GM21360 (cell line): ENCODE data around the gene CELSR1.

ENCODE experiments used
- ATAC-seq: cut with Tn5 transposase; IDR thresholded peaks from one replicate; pipeline ENCODE4 v1.9.1; 2021; ENCODE audit warnings: mild to moderate bottlenecking, moderate library complexity; ENCODE audit not compliant: unreplicated experiment

CELSR1 gene

DNA sequence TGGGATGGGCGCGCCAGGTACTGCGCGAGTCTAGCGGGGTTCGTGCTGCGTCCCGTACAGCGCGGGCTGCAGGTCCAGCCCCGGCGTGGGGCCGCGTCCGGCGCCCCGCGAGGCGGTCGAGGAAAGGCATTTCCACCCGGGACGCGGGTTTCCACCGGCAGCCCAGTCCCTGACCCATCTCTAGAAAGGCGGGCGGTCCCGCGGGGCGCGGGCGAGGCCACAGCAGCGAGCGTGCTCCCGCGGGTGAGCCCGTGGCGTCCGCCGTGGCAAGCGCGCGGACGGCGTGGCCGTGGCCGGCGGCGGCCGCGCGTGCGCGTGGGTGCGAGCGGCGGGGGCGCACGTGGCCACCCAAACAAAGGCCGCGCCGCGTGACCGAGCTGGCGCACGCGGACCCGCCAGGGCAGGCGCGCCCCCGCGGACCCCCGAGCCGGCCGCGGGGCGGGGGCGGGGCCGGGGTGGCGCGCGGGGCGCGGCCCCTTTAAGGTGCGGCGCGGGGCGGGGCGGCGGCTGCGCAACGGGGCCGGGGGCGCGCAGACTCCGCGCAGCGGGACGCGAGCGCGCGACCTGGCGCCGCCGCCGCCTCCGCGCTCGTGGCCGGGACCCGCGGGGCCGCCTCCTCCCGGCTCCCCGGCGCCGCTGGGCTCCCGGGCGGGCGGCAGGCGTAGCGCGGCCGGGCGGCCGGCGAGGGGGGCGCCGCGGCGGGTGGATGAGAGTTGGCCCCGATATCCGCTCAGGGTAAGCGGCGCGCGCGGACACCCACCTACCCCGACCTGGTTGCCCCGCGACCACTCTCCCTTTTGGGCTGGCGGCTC lies 39.3 kb upstream of the CELSR1 start:
- no peak for ATAC-seq

DNA sequence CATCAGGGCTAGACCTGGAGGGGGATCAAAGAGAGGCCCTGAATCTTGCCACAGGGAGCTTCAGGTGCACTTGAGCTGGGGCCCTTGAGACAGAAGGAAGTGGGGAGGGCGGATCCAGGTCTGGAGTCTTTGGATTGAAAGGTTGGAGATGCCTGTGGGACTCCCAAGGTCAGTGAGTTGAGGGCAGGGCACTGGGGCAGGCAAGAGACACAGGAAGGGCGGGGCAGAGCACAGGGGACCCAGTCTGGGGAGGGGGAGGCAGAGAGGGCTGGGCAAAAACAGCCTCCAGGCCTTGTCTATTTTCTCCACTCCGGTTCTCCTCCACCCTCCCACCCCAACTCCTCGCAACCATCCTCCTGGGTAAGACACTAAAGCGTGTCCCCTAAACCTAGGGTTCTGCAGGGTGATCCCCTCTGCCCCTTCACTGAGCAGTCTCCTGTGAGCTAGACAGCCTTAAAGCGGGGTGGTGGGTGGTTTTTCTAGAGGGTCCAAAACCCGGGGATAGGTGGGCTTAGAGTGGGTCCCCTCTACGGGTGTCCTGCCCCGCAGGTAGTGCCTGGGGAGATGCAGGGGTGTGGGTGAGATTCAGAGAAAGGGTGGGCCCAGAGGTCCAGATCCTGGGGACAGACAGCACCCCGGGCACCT lies 38.6 kb upstream of the CELSR1 start:
- no peak for ATAC-seq

DNA sequence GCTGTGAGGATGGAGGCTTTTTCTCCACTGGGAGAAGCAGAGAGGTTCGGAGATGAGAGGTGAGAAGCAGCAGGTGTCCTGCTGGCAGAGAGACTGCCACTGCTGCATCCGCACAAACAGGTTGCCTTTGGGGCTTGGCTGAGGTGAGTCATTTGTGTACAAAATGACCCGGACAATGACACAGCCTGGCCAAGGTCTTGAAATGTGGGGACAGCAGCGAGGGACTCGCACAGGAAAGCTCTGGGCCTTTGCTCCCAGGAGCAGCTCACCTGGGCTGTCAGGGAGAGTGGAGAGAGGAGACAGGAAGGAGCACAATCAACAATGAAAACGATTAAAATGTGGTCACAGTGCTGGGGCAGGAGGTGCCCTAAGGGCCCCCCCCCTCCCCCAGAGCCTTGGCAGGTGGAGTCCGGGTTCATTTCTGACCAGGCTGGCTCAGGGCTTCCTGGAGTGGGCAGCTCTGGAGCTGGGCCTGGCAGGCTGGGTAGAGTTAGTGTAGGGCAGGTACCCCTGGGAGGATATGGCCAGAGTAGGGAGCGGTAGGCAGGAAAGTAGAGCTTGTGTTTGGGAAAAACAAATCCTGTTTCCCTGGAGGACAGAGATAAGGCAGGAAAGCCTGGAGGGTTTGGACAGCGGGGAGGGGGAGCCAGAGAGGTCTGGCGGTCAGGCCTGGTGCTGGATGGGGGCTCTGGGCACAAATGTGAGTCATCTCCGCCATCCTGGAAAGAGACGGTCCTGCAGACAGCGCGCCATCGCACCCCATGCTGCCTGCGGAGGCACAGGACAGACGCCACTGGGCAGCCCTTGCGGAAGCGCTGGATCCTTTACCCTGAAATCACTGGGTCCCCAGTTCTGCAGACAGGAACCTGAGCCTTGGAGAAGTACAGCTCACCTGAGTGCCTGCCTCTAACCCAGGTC lies 37.8 kb upstream of the CELSR1 start:
- ATAC-seq: no peak

DNA sequence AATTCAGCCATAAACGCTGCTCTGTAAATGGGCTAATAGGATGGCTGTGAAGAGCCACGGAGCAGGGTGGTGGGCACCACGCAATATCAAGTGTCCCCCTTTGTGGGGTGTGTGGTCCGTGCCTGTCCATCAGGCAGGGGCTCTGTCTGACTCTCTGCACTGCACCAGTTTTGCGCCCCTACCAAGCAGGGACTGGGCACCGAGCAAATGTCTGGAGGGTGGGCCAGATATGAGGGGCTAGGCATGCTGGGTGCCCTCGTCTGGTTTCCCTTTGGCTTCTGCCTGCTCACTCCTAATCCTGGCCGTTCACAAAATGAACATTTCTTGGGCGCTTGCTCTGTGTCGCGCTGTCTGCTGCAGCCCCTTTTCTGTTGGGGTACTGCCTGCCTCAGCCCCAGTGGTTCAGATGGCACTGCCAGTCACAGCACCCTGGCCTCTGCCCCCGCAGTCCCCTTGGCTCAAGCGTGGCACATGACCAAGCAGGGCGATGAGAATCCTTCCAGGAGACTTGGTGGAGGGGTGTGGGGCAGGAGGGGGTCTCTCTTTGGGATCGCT lies 37.1 kb upstream of the CELSR1 start:
- no peak for ATAC-seq

DNA sequence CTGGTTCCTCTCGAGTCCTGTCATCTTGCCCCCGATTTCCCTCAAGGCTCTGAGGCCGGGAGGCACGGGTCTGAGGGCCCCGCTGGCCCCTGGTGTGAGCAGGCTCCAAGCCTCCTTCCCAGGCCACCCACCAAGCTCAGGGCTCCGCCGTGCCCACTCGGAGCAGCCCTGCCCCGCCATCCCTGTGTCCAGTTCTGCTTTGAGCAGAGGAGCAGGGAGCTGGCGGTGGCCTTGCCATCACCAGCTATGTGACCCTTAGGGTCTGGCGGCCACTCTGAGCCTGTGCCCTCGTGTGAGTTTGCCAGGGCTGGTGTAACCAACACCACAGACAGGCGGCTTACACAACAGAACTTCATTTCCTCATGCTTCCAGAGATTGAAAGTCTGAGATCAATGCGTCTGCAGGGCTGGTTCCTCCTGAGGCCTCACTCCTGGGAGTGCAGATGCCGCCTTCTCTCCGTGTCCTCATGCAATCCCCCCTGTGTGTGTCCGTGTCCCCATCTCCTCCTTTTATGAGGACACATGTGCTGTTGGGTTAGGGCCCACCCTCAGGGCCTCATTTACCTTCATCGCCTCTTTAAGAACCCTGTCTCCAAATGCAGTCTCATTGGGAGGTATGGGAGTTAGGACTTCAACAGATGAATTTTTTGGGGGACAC lies 36.5 kb upstream of the CELSR1 start:
- ATAC-seq: no peak

DNA sequence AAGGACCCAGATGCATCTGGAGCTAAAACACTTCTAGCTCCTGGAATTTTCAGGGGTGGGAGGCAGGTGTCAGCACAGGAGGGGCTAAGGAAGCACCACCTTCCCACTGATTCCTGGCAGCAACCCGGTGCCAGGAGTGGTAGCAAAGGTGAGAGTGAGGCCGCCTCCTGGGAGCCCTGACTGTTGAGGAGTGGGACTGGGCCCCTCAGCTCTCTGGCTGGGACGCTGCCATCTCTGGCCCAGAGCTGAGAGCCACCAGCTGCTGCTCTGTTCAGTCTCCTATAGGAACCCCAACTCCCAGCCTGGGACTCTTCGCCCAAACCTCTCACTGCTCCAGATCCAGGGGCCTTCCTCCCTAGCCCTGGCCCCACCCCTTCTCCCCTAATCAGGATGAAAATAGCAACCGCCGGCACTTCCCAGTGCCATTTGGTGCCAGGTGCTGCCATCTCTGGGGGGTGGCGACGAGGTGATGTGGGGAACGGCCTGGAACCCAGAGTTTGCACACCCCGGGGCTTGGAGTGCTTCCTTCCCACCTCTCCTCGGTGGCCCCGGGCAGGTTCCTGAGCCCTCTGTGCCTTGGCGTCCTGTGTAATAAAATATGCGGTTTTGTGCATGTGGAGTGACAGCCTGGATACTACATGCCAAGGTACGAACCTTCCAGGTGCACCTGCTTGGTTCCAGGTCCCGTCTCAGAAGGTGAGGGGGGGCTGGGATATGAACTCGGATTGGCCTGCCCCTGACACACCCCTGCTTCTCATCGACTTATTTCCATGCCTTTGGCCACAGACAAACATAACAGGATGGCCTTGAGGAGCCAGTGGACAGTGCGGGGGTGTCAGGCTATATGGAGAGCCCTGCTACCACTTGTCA lies 35.7 kb upstream of the CELSR1 start:
- no peak for ATAC-seq

DNA sequence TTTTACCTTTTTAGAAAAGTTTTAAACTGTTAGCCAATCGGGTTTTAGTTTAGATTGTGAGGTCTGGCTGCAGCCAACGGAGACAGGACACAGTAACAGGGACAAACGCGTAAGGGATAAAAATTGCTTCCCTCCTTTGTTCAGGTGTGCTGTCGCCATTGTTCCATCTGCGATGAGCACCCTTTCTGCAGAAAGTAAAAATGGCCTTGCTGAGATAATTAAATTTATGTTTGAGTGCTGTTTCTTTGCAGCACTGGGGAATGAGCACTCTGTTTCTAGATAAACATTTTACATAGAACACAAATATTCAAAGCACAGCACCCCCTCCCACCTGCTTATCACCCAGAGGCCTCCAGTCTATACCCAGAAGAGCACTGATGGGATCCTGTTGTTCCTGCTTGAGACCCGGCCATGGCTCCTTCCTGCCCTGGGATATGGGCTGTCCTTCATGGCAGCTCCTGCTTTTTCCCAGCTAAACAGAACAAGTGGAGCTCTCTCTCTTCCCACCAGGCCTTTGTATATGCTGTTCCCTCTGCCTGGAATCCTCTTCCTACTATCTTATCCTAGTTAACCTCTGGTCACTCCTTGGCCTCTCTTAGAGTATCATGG lies 34.3 kb upstream of the CELSR1 start:
- ATAC-seq: no peak

DNA sequence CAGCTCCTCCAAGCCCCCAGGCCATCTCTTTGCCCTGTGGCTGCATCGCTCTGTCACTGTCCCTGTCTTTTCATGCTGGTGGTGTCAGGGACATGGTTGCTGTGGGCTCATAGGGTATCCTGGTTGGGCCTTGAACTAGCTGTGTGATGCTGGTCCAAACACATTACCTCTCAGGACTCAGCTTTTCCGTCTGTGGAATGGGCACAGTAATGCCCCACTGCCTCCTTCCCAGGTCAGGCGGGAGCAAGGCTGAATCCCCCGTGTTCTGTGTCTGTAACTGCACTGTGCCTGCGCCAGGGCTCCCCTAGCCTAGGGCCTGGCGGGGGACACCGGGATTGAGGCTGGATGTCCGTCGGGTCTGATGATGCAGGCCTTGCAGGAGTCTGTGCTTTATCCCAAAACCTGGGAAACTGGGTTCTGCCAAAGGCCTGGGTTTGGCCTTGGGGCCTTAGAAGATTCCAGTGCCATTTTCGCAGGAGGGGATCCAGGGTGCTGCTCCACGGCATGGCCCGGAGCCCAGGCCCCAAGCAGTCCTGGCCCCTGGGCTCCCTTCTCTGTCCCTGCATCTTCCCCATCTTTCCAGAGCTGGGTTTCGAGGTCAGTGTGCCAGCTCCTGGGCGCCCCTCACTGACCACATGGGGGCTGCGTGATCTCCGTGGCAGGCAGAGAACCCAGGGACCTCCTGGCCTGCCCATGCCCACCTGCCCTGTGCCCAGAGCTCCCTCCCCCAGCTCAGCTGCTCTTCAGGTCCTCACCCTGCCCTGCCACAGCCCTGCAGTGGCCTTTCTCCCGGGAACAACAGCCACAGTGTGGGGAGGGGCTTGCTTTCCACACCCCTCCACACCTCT lies 32.7 kb upstream of the CELSR1 start:
- ATAC-seq: no peak

DNA sequence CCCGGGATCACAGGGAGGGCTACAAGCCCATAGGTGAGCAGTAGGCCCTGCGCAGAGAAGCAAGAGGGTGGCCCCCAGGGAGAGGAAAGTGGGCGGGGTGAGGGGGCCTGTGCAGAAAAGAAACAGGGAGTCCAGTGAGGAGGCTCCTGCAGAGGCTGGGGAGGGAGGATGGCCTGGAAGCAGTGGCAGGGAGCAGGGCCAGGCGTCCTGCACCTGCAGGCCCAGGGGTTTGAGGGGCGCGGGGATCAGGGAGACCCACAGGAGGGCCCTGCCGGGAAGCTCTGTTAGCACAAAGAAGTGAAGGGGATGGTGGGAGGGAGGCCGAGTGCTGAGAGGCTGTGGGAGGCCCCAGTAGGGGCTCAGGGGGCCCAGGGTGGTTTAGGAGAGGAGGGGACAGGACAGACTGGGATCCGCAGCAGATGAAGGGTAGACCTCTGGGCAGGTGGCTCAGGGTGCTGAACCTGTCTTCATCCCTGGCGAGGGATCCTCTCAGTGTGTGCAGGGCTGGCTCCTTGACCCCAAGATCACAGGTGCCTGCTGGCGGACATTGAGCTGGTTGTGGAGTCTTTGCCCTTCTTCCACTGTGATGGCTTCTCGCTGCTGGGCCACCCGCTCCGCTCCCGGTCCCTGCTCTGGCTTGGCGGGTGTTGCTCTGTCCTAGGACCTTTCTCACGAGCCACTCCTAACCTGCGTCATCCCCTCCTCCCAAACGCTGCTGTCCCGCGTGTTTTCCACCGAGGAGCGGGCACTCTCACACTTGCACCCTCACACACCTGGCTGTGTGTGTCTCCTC lies 31.8 kb upstream of the CELSR1 start:
- ATAC-seq: no peak

DNA sequence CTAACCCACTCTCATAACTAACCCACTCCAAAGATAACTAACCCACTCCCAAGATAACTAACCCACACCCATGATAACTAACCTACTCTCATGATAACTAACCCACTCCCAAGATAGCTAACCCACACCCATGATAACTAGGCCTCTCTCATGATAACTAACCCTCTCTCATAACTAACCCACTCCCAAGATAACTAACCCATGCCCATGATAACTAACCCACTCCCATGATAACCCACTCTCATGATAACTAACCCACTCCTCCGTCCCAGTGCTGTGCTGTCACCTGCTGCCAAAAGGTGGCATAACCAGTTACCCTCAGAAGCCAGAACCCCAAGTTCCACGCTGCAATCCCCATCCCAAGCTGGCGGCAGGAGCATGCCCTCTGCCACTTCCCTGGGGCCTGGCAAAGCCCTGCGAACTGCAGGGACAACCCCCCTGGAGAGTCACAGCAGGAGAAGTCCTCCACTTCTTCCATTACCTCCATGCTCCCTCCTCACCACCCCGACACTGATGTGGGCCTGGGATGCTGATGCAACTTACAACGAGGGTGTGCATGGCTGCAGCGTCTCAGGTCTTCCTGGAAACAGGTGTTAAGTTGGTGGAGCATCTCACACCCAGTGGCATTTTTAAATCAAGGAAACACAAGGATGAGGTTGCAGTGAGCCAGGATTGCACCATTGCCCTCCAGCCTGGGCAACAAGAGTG lies 30.8 kb upstream of the CELSR1 start:
- ATAC-seq: no peak

DNA sequence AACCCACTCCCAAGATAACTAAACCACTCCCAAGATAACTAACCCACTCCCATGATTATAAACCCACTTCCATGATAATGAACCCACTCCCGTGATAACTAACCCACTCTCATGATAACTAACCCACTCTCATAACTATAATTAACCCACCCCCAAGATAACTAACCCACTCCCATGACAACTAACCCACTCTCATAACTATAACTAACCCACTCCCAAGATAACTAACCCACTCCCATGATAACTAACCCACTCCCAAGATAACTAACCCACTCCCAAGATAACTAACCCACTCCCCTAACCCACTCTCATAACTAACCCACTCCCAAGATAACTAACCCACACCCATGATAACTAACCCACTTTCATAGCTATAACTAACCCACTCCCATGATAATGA lies 30.1 kb upstream of the CELSR1 start:
- no peak for ATAC-seq

DNA sequence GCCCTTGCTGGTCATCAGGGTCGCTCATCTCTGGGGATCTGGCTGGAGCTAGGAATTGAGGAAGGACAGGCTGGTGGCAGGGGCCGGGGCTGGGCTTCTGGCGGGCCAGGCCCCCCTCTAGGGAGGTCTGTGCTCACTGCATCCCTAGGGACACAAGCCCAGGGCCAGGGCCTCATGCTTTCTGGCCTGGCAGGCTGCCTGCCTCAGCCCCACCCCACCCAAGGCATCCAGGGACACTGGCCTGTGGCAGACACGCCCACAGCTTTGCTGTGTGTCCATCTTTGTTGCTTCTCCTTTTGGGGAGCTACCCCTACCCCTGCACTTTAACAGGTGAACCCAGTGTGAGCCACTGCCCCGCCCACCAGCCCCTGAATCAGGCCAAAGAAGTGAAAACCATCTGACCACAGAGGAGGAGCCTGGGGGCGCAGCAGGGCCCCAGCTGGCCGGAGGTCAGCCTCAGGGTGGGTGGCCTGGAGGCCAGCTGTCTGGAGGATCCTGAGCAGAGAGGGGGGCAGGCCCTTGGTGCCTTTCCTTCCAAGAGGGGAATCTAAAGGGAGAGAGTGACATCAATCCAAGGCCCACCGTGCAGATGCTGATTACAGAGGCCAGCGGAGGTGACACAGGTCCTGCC lies 26.8 kb upstream of the CELSR1 start:
- no peak for ATAC-seq

DNA sequence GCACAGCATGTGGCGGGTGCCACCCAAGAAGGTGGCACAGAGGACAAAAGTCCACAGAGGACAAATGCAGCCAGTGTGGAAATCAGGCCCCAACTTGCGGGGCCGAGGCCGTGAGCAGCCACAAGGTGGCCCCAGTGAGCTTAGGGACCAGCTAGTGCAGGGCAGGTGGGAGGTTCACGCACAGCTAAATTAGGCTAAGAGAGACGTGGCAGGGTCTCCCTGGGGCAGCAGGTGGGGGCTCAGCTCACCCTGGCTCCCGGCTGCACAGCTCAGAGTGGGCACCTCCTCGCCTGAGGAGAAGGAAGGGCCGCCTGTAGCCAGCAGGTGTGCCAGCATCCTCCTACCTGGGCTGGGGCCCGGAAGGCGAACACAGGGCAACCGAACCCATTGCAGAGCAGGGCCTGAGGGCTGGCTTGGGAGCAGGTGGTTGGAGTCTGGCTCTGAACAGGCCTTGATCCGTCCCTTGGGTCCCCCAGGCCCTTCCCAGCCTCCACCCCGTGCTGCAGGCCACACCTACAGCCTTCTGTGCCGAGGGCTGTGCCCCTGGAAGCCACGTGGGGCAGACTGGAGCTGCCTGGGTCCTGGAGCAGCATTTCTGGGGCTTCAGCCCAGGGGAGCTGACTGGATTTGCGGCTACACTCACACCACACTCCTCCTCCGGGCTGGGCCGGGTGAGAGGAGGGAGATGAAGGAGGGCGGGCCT lies 26.1 kb upstream of the CELSR1 start:
- no peak for ATAC-seq

DNA sequence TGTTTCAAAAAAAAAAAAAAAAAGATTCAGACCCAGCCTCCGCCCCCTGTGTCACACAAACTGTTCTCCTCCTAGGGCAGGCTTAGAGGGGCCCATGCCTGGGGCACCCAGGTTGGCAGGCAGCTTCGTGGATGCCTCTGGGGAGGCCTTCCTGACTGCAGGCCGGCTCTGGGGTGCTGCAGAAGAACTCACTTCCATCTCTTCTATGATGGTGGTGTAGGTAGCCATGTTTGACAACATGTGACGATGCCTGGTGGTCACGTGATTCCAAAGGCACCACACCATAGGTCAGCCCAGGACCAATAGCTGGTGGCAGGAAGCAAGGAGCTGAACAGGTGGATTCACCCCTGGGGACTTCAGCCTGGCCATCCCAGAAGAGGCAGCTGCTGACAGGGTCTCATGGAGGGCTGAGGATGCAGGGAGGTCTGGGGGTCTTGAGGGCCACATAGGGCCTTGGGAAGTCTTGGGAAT lies 24.1 kb upstream of the CELSR1 start:
- no peak for ATAC-seq

DNA sequence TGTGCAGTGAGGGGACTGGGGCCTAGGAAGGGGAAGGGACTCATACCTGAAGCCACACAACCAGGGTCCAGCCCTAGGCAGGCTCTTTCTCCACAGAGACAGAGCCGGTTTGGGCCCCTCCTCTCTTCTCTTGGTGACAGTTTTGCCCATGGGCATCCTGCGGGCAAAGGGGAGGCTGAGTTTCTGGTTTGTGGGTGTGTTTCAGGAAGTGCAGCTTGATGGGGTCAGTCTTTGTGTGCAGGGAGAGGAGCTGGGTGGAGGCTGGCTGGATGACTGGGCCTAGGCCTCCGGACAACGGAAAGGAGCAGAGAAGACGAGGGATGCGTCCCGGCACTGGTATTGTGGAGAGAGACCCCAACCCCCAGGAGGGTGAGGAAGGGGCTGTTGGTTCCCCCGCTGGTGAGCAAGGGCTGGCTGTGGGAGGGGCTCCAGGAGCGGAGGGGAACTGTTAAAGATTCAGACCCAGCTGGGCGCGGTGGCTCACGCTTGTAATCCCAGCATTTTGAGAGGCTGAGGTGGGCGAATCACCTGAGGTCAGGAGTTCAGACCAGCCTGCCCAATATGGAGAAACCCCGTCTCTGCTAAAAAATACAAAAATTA lies 23.4 kb upstream of the CELSR1 start:
- ATAC-seq: no peak
